GM13977 (cell line): ENCODE results near the gene NRIP1.

ENCODE experiments used
- DNase-seq: peaks from one replicate; pipeline ENCODE4 v3.0.0; 2012; ENCODE audit warnings: low spot score
- in situ Hi-C: fragments of 300-500 bp; cut with MboI; formaldehyde crosslinking; loops from one replicate; pipeline ENCODE4 v1.12.0; 2022; ENCODE audit warnings: low sequenced_read_pairs, low pct_unique_long_range_greater_than_20kb, mixed read lengths, inconsistent platforms; ENCODE audit not compliant: unreplicated experiment
- TF ChIP-seq, protein P1 (sequence below): IDR thresholded peaks from 2 replicates; pipeline ENCODE4 v1.5.1; 2012; ENCODE audit warnings: mild to moderate bottlenecking, control low read depth; ENCODE audit not compliant: insufficient read depth; ENCODE audit errors: extremely low read depth, missing control alignments

Gene NRIP1

DNA sequence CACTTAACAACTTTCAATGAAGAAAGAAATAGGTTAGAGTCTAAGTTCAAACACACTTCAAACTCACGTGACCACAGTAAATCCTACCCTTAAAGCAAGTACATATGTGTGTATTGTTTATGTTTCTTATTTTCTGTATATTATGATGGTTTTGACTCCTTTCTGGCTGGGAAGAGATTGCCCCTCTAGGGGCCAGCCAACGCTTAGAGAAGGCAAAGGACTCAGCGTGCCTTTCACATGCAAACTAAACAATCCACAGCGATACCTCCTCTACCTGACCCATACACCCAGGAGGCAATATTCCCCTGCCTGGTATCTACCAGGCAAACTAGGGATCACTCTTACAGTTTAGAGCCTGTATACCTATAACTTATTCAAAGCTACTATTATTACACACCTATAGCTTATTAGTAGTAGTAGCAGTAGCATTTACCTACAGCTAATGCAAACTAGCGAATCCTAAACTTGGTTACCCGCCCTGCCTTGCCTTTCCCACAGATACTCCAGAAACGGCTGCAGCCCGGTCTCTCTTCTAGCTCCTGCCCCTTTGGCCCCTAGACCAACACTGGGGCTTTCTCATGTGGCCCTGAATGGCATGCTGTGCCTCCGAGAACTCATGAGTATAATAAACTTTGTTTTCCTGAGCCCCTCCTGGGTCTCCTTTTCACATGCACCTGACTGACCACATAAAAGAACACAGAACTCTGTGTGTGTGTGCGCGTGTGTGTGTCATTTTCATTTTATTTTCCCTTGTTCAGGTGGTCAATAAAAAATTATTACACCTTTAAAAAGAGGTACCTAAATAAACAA lies 14.0 kb downstream of the NRIP1 start:
- no peak for DNase-seq
- TF ChIP-seq, protein P1, sequence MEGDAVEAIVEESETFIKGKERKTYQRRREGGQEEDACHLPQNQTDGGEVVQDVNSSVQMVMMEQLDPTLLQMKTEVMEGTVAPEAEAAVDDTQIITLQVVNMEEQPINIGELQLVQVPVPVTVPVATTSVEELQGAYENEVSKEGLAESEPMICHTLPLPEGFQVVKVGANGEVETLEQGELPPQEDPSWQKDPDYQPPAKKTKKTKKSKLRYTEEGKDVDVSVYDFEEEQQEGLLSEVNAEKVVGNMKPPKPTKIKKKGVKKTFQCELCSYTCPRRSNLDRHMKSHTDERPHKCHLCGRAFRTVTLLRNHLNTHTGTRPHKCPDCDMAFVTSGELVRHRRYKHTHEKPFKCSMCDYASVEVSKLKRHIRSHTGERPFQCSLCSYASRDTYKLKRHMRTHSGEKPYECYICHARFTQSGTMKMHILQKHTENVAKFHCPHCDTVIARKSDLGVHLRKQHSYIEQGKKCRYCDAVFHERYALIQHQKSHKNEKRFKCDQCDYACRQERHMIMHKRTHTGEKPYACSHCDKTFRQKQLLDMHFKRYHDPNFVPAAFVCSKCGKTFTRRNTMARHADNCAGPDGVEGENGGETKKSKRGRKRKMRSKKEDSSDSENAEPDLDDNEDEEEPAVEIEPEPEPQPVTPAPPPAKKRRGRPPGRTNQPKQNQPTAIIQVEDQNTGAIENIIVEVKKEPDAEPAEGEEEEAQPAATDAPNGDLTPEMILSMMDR = no peak
- in situ Hi-C loops = no loop called here

DNA sequence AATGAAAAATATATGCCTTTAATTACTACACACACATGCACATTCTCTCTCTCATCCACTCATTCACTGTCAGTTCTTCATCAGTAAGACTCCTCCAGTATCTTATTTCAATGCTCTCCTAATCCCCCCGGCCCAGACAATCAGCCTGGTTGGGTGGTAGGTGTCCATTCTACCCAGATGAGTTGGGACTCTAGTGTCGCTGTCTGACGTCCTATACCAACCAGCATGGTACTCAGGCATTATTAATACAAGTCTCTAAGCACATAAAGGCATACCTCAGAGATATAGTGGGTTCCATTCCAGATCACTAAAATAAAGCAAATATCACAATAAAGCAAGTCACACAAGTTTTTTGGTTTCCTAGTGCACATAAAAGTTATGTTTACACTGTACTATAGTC lies 19.8 kb downstream of the NRIP1 start:
- in situ Hi-C loops = loop anchor here (10.0 kb wide), 1 partner anchor 170 kb away; no protein-coding TSS in a partner anchor
- TF ChIP-seq, protein P1 = no peak
- no peak for DNase-seq

DNA sequence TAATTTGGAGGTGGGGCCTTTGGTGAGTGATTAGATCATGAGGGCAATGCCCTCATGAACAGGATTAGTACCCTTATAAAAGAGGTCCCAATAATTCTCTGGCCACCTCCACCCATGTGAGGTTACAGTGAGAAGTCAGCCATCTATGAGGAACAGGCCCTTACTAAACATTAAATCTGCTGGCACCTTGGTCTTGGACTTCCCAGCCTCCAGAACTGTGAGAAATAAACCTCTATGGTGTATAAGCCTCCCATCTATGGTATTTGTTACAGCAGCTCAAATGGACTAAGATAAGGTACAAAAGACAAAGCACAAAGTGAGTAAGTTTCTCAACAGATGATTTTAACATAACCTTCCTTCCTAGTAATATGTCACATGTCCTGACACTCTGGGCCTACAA lies 22.3 kb downstream of the NRIP1 start:
- in situ Hi-C loops = loop anchor here (10.0 kb wide), 1 partner anchor 168 kb away; no protein-coding TSS in a partner anchor
- DNase-seq = no peak
- TF ChIP-seq, protein P1 = no peak

DNA sequence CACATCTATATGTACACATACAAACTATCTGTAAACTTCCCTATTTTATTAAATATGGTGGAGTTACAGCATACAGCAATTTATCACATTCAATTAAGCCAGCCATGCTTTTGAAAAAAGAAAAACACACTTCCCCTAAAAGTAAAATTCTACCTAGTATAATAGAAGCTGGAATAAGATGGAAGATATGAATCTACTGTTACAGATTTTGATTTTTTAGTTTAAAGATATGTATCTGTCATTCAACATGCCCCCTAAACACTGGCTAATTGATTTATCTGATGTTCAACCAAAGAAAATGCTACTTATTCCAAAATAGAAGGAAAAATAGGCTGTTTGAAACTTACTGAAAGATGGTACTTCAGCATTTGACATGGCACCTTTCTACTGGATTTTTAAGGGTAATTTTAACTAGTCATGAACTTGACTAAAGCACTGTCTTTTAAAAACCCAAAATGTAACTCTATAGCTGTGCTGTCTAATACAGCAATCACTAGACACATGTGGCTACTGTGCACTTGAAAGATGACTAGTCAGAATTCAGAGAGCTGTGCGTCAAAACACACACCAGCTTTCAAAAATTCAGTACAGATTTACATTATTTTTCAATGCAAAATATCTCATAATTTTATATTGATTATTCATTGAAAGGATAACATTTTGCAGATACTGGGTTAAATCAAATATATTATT lies 25.0 kb downstream of the NRIP1 start:
- TF ChIP-seq, protein P1 = no peak
- no peak for DNase-seq
- in situ Hi-C loops = loop anchor here (10.0 kb wide), 1 partner anchor 165 kb away; no protein-coding TSS in a partner anchor

DNA sequence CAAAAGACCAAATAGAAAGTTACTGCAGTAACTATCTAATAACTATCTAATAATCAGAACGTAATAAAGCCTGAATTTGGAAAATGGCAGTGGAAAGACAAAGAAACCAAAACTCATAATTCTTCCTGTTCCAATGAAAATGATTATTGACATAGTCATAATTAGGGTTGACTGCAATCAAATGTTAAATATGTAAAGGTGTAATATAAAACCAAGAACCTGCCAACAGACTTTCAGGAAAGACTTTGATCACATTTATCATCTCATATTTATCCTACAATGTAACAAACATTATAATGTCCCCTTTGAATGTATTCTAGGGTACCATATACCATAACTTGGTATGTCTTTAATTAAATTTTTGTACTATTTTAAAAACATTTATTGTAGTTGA lies 26.9 kb downstream of the NRIP1 start:
- TF ChIP-seq, protein P1 = no peak
- in situ Hi-C loops = no loop called here
- DNase-seq = no peak

DNA sequence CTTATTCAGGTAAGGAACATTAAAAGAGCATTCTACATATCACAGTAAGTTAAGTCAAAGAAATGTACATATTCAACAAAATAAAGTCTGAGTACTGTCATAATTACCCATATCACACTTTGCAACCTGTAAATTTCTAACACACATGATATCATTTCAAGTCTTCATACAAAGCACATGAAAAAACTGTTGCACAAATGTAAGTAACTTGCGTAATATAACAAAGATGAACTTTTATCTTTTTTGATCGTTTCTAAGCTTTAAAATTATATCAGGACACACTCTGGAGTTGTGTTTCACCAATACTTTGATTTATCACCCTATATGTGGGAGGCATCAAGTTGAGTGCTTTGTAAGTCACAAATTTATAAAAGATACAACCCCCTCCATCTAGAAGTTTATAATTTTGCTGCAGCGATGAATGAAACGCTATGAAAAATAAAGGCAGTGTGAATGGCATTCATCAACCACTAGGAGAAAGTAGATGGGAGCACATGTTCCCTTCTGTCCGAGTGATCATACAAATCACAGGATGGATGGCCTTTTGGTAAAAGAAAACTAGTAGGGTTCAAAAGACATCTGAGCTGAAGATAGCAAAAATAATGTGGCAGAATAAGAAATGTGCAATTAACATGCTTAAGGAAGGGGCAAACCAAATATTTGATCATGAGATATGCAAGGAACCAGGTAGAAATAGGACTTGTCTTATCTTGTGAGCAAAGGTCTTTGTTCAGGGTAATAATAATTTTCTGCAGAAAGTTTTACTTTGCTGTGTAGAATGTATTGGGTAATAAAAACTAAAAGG lies 27.5 kb downstream of the NRIP1 start:
- in situ Hi-C loops = no loop called here
- TF ChIP-seq, protein P1 = no peak
- DNase-seq = no peak
